K562 (cell line): ENCODE data around the gene NEMF. TPM values are rescaled to one million over a fixed set of nuclear protein-coding genes. Genes with fewer than 3 reads are reported as not detected.

Experiments
- ATAC-seq: fragments of 200-7000 bp; cut with Tn5 transposase; 3 replicates; pipeline ENCODE4 v1.9.1; 2020; ENCODE audit warnings: moderate library complexity
- BruUV-seq: library from RNA; stranded (reverse); fragments of 400-500 nt; replicated peaks from 2 replicates; lab custom pipeline; 2021; lab: Mats Ljungman, UMichigan
- CTCF ChIA-PET: fragments of 300-600 bp; formaldehyde crosslinking; extraction: SDS; loops from one replicate; lab custom pipeline; 2021; ENCODE audit warnings: low intra/inter-chr PET ratio; lab: Yijun Ruan, JAX
- POLR2A ChIA-PET: fragments of 300-600, 350-650 bp; sonication (Branson Sonifier 250); formaldehyde crosslinking; extraction: SDS; loops from one replicate; lab custom pipeline; 2021; ENCODE audit warnings: antibody characterized with exemption, inconsistent platforms; lab: Yijun Ruan, JAX
- DNase-seq, 4 experiments: peaks; one replicate each; pipeline versions ENCODE4 v3.0.0 to v3.0.0-alpha.2; 2011 to 2018; ENCODE audit warnings: low spot score in 3 of 4, mixed read lengths in 3 of 4; ENCODE audit errors: extremely low read depth in 1 of 4
- FAIRE-seq: peaks from 2 replicates; lab custom pipeline; 2011; peaks lifted over from hg19 to GRCh38; lab: Jason Lieb, UNC
- H2AFZ ChIP-seq: 2 replicates; pipeline ENCODE4 v1.6.0; 2011; ENCODE audit warnings: low read depth, low read length, control low read depth, inconsistent platforms
- H3K27ac ChIP-seq: fragments of 200-600 bp; 3 replicates; pipeline ENCODE4 v1.8.0; 2011; ENCODE audit warnings: low read depth, mild to moderate bottlenecking, control low read depth, inconsistent platforms, low read length, moderate library complexity, mixed read lengths; ENCODE audit errors: extremely low read depth
- H3K27me3 ChIP-seq, 2 experiments: fragments of 300-600 bp in 1 of 2; 2 replicates in 1 of 2; 3 replicates in 1 of 2; pipeline versions ENCODE4 v1.6.0 to v1.8.0; 2011; ENCODE audit warnings: inconsistent platforms in 2 of 2, low read length in 2 of 2, mild to moderate bottlenecking in 1 of 2, mixed read lengths in 1 of 2, moderate library complexity in 1 of 2; ENCODE audit not compliant: control insufficient read depth in 2 of 2, insufficient read depth in 2 of 2
- H3K36me3 ChIP-seq: fragments of 300-600 bp; 3 replicates; pipeline ENCODE4 v1.8.0; 2011; ENCODE audit warnings: mild to moderate bottlenecking, low read length, inconsistent platforms; ENCODE audit not compliant: control insufficient read depth, insufficient read depth
- H3K4me1 ChIP-seq, 2 experiments: fragments of 200-600 bp in 1 of 2; replicated peaks in 1 of 2; 2 replicates in 1 of 2; 3 replicates in 1 of 2; pipeline versions ENCODE4 v1.5.1 to v1.8.0; 2011; ENCODE audit warnings: inconsistent platforms in 2 of 2, low read length in 2 of 2, mild to moderate bottlenecking in 1 of 2, mixed read lengths in 1 of 2, moderate library complexity in 1 of 2; ENCODE audit not compliant: control insufficient read depth in 2 of 2, insufficient read depth in 2 of 2
- H3K4me2 ChIP-seq: 2 replicates; pipeline ENCODE4 v1.6.1; 2011; ENCODE audit warnings: low read length, control low read depth, inconsistent platforms, mixed read lengths; ENCODE audit not compliant: insufficient read depth
- H3K4me3 ChIP-seq: fragments of 200-600 bp; sonication (generic), shearing (Covaris generic); 2 replicates; pipeline ENCODE4 v1.5.1; 2016; ENCODE audit warnings: control low read depth, inconsistent platforms
- H3K79me2 ChIP-seq: fragments of 200-600 bp; 3 replicates; pipeline ENCODE4 v1.8.0; 2011; ENCODE audit warnings: low read length, inconsistent platforms; ENCODE audit not compliant: control insufficient read depth, insufficient read depth
- H3K9ac ChIP-seq, 2 experiments: 2 replicates each; pipeline versions ENCODE4 v1.6.0 to v1.6.1; 2011; ENCODE audit warnings: low read depth in 2 of 2, low read length in 2 of 2, control low read depth in 1 of 2, inconsistent platforms in 1 of 2, mild to moderate bottlenecking in 1 of 2, mixed read lengths in 1 of 2; ENCODE audit not compliant: insufficient read depth in 1 of 2
- H3K9me1 ChIP-seq: one replicate; pipeline ENCODE4 v1.6.0; 2011; ENCODE audit warnings: inconsistent platforms, mild to moderate bottlenecking, low read length, moderate library complexity; ENCODE audit not compliant: control insufficient read depth, insufficient read depth
- H3K9me3 ChIP-seq: replicated peaks from 2 replicates; pipeline ENCODE4 v1.5.1; 2011; ENCODE audit warnings: low read depth, low read length, inconsistent platforms; ENCODE audit not compliant: control insufficient read depth, insufficient read depth
- H4K20me1 ChIP-seq: replicated peaks from 2 replicates; pipeline ENCODE4 v1.6.1; 2011; ENCODE audit warnings: low read length, inconsistent platforms, mixed read lengths; ENCODE audit not compliant: control insufficient read depth, insufficient read depth
- CGGBP1 ChIP-seq: fragments of 250-450 bp; sonication (Bioruptor Pico); IDR thresholded peaks from 2 replicates; pipeline ENCODE4 v1.9.0; 2021; ENCODE audit warnings: mild to moderate bottlenecking
- ESRRA ChIP-seq: fragments of 450-650 bp; IDR thresholded peaks from 2 replicates; pipeline ENCODE4 v1.6.1; 2014; ENCODE audit warnings: low read depth, mild to moderate bottlenecking, moderate library complexity, borderline replicate concordance
- FOXA3 ChIP-seq, 2 experiments: fragments of 450-650 bp in 1 of 2; sonication (generic) in 1 of 2; formaldehyde crosslinking; IDR thresholded peaks in 1 of 2; conservative IDR thresholded peaks in 1 of 2; 2 replicates each; pipeline versions ENCODE4 v1.4.0 to v1.8.0; 2020 to 2022; ENCODE audit warnings: mild to moderate bottlenecking in 2 of 2, missing genetic modification reagents in 1 of 2
- SRF ChIP-seq, 2 experiments: fragments of 250-450, 450-650 bp in 1 of 2; sonication (Bioruptor Pico) in 1 of 2; sonication (generic) in 1 of 2; formaldehyde crosslinking; IDR thresholded peaks; 2 replicates each; pipeline versions ENCODE4 v1.5.0 to v1.5.1; 2020 to 2022; ENCODE audit warnings: mild to moderate bottlenecking in 1 of 2, missing genetic modification reagents in 1 of 2
- WGBS: fragments of 100-300 bp; shearing (Covaris generic); methylation state at CpG from one replicate; pipeline ENCODE4 v1.1.6; 2016; ENCODE audit warnings: low coverage, mixed read lengths; ENCODE audit not compliant: insufficient coverage; ENCODE audit errors: missing lambda C conversion rate; 5-methylcytosine and 5-hydroxymethylcytosine counted together
- in situ Hi-C: fragments of 300-500 bp; cut with MboI; formaldehyde crosslinking; loops from 4 replicates; pipeline ENCODE4 v1.15.0; 2018; ENCODE audit warnings: inconsistent platforms, mixed read lengths
- intact Hi-C: fragments of 100-400 bp; cut with micrococcal nuclease; formaldehyde crosslinking; loops from 2 replicates; pipeline ENCODE4 v1.14.2; 2022
- polyA plus RNA-seq, 8 experiments: library from polyadenylated mRNA; depleted of rRNA in 4 of 8; stranded (reverse) in 5 of 8; unstranded in 3 of 8; fragments of >200 nt; fragmentation: Nextera tagmentation in 2 of 8; fragmentation: Illumina TruSeq in 1 of 8; extraction: Ambion mirVana in 2 of 8; extraction: Trizol in 1 of 8; gene quantifications; 2 replicates each; pipeline versions ENCODE4 v1.2.1 to v1.2.3, GENCODE V29; 2011 to 2014; ENCODE audit warnings: inconsistent platforms in 1 of 8, missing spikeins in 1 of 8
- total RNA-seq, 7 experiments: library from RNA; depleted of rRNA in 6 of 7; stranded (reverse); fragments of >200 nt in 6 of 7; fragmentation: Illumina TruSeq in 2 of 7; extraction: Trizol in 2 of 7; gene quantifications; 2 replicates each; pipeline versions ENCODE4 v1.2.1 to v1.2.3, GENCODE V29; 2011 to 2021; ENCODE audit warnings: low replicate concordance in 1 of 7
- TF ChIP-seq, protein P1 (sequence below): fragments of 200-800 bp; sonication (Bioruptor generic); IDR thresholded peaks from 2 replicates; pipeline ENCODE4 v1.6.1; 2017; ENCODE audit warnings: missing genetic modification characterization, missing compliant biosample characterization
- TF ChIP-seq, protein P2 (sequence below), 3 experiments: fragments of 200-800 bp in 1 of 3; sonication (Bioruptor generic) in 1 of 3; sonication (generic) in 1 of 3; formaldehyde crosslinking in 1 of 3; IDR thresholded peaks; 2 replicates each; pipeline versions ENCODE4 v1.6.1 to v1.8.0; 2016 to 2022; ENCODE audit warnings: mild to moderate bottlenecking in 2 of 3, missing compliant biosample characterization in 2 of 3, missing genetic modification characterization in 2 of 3, missing genetic modification reagents in 1 of 3
- TF ChIP-seq, protein P3 (sequence below): fragments of 450-650 bp; IDR thresholded peaks from 2 replicates; pipeline ENCODE4 v1.7.1; 2018; ENCODE audit warnings: mild to moderate bottlenecking, low read depth; ENCODE audit not compliant: partially characterized antibody

Gene NEMF
- total and polyA plus RNA-seq, 9 of the 15 experiments (the other 6 are each of a cell fraction or from before 2014, with no cell fraction given) = 38.8 to 94.4 (median 61.0) TPM

DNA sequence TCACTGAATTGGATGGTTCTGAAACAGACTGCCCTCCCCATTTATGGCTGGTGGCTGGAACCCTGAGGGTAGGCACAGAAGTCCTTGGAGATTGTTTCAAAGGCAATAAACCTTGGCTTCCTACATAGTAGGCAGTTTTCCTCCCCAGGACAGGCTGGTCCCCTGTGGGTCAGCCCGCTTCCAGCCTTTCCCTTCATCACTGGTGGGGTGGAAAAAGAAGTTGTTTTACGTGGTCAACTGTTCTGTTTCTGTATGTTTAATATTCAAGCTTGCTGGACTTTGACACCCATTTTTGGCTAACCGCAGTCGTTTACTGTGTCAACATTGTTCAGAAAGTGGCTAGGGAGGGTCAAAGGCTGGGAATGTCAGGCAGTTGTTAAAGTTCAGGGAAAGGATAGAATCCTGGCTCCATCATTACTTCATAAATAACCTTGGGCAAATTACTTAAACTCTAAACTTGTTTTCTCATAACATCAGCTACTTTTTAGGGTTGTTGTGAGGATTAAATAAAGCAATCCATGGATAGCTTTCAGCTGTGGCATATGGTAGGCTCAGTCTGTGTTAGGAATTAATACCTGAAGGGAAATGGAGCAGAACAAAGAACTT, 82.3 kb downstream of the NEMF start:
- in situ Hi-C loops = no loop called here
- 14% methylated on average over 4 of the region's 4 CpGs for WGBS
- peak overlapping the region; percentile 95 for H3K4me2 ChIP-seq
- H3K27ac ChIP-seq = peak overlapping the region; percentile 99
- H4K20me1 ChIP-seq = no peaks in the 10 kb centered on the region
- no peak for ATAC-seq
- no TSS peak for BruUV-seq
- no peaks in the 10 kb centered on the region for H3K9me1 ChIP-seq
- intact Hi-C loops = no loop called here
- peak; percentile 26 for FAIRE-seq
- peaks cover 32% of the 10 kb centered on the region for H3K79me2 ChIP-seq
- H2AFZ ChIP-seq = no peak overlapping the region
- peak in 1 of 4 experiments; percentile 19 for DNase-seq
- POLR2A ChIA-PET = interaction anchor here (0.6 to 5.4 kb wide), 6 partner anchors 11 to 225 kb away, joined by 3 to 31 read pairs (median 7); partner anchors contain the start of genes MGAT2, POLE2 and RPL36AL
- CTCF ChIA-PET = no interaction called here
- H3K36me3 ChIP-seq = peaks cover 7% of the 10 kb centered on the region; the same call in 2 of the 3 replicates
- peak overlapping the region; percentile 93 for H3K4me3 ChIP-seq
- no peaks in the 10 kb centered on the region for H3K27me3 ChIP-seq
- no peak for TF ChIP-seq SRF (CRISPR knock-in tag; IDR thresholded peaks at IDR 0.05)
- peak; percentile 33; the same call in 1 of the 2 replicates for TF ChIP-seq ESRRA
- TF ChIP-seq CGGBP1 = no peak
- TF ChIP-seq, protein P1, sequence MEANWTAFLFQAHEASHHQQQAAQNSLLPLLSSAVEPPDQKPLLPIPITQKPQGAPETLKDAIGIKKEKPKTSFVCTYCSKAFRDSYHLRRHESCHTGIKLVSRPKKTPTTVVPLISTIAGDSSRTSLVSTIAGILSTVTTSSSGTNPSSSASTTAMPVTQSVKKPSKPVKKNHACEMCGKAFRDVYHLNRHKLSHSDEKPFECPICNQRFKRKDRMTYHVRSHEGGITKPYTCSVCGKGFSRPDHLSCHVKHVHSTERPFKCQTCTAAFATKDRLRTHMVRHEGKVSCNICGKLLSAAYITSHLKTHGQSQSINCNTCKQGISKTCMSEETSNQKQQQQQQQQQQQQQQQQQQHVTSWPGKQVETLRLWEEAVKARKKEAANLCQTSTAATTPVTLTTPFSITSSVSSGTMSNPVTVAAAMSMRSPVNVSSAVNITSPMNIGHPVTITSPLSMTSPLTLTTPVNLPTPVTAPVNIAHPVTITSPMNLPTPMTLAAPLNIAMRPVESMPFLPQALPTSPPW = peak; percentile 0; the same call in 1 of the 2 replicates
- TF ChIP-seq FOXA3 (CRISPR knock-in tag; conservative IDR thresholded peaks at IDR 0.05 in 1 of 2, IDR thresholded peaks at IDR 0.05 in 1 of 2) = peak; percentile 78 to 86; a peak in 3 of 4 replicates
- TF ChIP-seq, protein P2, sequence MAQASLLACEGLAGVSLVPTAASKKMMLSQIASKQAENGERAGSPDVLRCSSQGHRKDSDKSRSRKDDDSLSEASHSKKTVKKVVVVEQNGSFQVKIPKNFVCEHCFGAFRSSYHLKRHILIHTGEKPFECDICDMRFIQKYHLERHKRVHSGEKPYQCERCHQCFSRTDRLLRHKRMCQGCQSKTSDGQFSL (CRISPR knock-in tag; IDR thresholded peaks at IDR 0.05) = no peak
- TF ChIP-seq, protein P2 (tag; IDR thresholded peaks at IDR 0.05) = no peak
- TF ChIP-seq, protein P3, sequence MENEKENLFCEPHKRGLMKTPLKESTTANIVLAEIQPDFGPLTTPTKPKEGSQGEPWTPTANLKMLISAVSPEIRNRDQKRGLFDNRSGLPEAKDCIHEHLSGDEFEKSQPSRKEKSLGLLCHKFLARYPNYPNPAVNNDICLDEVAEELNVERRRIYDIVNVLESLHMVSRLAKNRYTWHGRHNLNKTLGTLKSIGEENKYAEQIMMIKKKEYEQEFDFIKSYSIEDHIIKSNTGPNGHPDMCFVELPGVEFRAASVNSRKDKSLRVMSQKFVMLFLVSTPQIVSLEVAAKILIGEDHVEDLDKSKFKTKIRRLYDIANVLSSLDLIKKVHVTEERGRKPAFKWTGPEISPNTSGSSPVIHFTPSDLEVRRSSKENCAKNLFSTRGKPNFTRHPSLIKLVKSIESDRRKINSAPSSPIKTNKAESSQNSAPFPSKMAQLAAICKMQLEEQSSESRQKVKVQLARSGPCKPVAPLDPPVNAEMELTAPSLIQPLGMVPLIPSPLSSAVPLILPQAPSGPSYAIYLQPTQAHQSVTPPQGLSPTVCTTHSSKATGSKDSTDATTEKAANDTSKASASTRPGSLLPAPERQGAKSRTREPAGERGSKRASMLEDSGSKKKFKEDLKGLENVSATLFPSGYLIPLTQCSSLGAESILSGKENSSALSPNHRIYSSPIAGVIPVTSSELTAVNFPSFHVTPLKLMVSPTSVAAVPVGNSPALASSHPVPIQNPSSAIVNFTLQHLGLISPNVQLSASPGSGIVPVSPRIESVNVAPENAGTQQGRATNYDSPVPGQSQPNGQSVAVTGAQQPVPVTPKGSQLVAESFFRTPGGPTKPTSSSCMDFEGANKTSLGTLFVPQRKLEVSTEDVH = no peak
- no peaks in the 10 kb centered on the region for H3K9me3 ChIP-seq
- H3K9ac ChIP-seq = peak overlapping the region; percentile 79 to 94; a peak in 3 of 4 replicates
- H3K4me1 ChIP-seq = peaks cover 17 to 20% of the 10 kb centered on the region in 2 experiments; a peak in 4 of 5 replicates
